Neutrophil (primary cell): ENCODE measurements around the gene GALNT10.

Source experiments
- H3K27ac ChIP-seq: fragments of 200-600 bp; sonication (generic); 2 replicates; pipeline ENCODE4 v1.5.1; 2016; ENCODE audit warnings: mild to moderate bottlenecking, moderate library complexity
- H3K27me3 ChIP-seq: fragments of 200-600 bp; sonication (generic); 2 replicates; pipeline ENCODE4 v1.6.0; 2016; ENCODE audit warnings: mild to moderate bottlenecking
- H3K36me3 ChIP-seq: fragments of 200-600 bp; sonication (generic); 2 replicates; pipeline ENCODE4 v1.5.1; 2017
- H3K4me1 ChIP-seq, 2 experiments: fragments of 200-600 bp in 1 of 2; sonication (generic) in 1 of 2; 1 replicate in 1 of 2; 2 replicates in 1 of 2; pipeline versions ENCODE4 v1.5.1 to v1.6.1; 2013 to 2016; ENCODE audit warnings: low read depth in 1 of 2, low read length in 1 of 2, mild to moderate bottlenecking in 1 of 2, moderate library complexity in 1 of 2; ENCODE audit not compliant: control insufficient read depth in 1 of 2, insufficient read depth in 1 of 2
- H3K4me3 ChIP-seq, 2 experiments: fragments of 200-600 bp in 1 of 2; sonication (generic) in 1 of 2; 1 replicate in 1 of 2; 2 replicates in 1 of 2; pipeline ENCODE4 v1.5.1; 2013 to 2016; ENCODE audit warnings: low read depth in 1 of 2, low read length in 1 of 2, mild to moderate bottlenecking in 1 of 2, moderate library complexity in 1 of 2
- H3K9me3 ChIP-seq: fragments of 200-600 bp; sonication (generic); 2 replicates; pipeline ENCODE4 v1.5.1; 2016
- TF ChIP-seq, protein P1 (sequence below): fragments of 200-600 bp; sonication (generic); IDR thresholded peaks from 2 replicates; pipeline ENCODE4 v1.5.1; 2016; ENCODE audit warnings: antibody characterized with exemption

Gene GALNT10

DNA sequence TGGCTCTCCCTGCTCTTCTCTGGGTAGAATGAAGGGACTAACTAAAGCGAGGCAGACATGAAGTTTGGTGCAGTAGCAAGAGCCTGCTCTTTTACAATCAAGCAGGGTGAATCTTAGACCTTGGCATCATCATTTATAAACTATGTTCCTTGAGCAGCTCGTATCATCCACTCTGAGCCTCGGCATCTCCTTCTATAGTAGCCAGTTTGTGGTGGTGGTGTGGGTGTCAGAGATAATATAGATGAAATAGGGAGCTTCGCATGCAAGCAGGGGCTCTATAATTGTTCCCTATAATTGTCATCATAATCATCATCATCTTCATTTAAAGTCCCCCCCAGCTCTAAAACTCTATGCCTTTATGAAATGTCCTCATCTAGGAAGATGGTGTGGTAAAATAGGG lies 182.8 kb downstream of the GALNT10 start:
- TF ChIP-seq, protein P1, sequence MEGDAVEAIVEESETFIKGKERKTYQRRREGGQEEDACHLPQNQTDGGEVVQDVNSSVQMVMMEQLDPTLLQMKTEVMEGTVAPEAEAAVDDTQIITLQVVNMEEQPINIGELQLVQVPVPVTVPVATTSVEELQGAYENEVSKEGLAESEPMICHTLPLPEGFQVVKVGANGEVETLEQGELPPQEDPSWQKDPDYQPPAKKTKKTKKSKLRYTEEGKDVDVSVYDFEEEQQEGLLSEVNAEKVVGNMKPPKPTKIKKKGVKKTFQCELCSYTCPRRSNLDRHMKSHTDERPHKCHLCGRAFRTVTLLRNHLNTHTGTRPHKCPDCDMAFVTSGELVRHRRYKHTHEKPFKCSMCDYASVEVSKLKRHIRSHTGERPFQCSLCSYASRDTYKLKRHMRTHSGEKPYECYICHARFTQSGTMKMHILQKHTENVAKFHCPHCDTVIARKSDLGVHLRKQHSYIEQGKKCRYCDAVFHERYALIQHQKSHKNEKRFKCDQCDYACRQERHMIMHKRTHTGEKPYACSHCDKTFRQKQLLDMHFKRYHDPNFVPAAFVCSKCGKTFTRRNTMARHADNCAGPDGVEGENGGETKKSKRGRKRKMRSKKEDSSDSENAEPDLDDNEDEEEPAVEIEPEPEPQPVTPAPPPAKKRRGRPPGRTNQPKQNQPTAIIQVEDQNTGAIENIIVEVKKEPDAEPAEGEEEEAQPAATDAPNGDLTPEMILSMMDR, result no peak
- Histone ChIP-seq H3K9me3 (no peaks in the 10 kb centered on the region), H3K27ac (no peak overlapping the region), H3K4me1 (no peaks in the 10 kb centered on the region), H3K4me3 (no peak overlapping the region), H3K36me3 (peaks cover 36% of the 10 kb centered on the region), H3K27me3 (no peaks in the 10 kb centered on the region)

DNA sequence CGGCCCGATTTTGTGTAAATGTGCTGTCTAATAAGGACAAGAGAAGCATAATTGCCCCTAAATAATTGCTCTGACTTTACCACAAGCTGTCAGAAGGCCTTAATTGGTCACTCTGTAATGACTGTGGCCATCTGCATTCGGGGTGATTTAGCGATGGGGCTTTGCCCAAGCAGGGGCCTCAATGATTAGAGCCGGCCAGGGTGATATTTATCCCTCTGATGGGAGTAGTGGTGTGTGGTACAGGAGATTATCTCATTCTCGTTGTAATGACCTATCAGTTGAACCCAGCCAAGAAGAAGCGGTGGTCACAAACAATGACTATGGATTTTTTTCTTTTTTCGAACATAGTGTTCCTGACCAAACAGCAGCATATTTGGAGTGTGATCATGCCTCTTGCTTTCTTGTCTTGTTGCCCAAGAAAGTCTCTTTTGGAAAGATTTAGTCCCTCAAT lies 183.2 kb downstream of the GALNT10 start:
- TF ChIP-seq, protein P1, result no peak

DNA sequence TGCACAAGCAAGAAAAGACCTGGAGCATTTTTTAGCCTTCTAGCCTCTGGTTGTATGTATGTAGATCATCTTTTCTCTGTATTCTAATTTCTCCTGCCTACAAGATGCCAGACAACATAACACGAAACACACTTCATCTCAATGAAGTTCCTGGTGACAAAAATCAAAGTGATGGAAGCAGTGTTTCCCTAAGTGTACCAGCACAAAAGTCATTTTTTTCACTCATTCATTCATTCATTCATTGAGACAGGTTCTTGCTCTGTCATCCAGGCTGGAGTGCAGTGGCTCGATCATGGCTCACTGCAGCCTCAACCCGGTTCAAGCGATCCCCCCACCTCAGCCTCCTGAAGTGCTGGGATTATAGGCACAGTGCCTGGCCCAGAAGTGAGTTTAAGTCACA lies 183.7 kb downstream of the GALNT10 start:
- no peak overlapping the region for H3K4me3 ChIP-seq
- TF ChIP-seq, protein P1, result no peak
- H3K27me3 ChIP-seq, result no peaks in the 10 kb centered on the region

More for the DNA sequence above, 183.2 kb downstream of the GALNT10 start:
- Histone ChIP-seq H3K9me3 (no peaks in the 10 kb centered on the region), H3K27me3 (no peaks in the 10 kb centered on the region), H3K4me1 (no peaks in the 10 kb centered on the region), H3K27ac (no peak overlapping the region), H3K4me3 (no peak overlapping the region), H3K36me3 (peaks cover 41% of the 10 kb centered on the region)

DNA sequence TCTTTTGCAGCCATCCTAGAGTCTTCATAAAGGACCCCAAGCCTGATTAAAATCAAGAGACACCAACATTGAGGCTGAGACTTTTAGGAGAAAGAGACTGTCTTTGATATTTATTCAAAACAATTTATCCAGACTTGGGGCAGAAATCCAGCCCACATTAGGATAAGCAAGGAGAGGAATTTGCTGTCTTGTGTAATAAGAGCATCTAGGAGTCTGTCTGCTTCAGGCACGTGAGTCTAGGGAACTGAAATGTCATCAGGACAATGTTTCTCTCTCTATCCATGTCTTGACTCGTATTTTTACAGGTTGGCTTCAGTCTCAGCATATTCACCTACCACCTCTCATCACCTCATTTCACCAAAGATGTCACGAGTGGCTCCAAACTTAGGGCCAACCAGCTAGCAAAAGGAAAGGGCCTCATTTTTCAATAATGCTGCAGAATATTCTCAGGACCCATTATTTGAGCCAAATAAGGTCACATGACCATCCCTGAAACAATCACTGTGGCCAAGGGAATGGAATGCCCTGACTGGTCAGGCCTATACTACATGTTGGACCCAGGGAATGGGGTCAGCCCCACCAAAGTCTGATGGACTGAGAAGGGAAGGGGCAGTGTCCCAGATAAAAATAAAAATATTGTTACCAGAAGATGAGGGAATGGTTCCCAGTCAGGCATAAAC lies 184.9 kb downstream of the GALNT10 start:
- H3K4me1 ChIP-seq, result no peaks in the 10 kb centered on the region
- no peaks in the 10 kb centered on the region for H3K27me3 ChIP-seq
- TF ChIP-seq, protein P1, result no peak
- H3K9me3 ChIP-seq, result no peaks in the 10 kb centered on the region
- H3K27ac ChIP-seq, result no peak overlapping the region
- no peak overlapping the region for H3K4me3 ChIP-seq
- peaks cover 53% of the 10 kb centered on the region for H3K36me3 ChIP-seq

More for the DNA sequence above, 183.7 kb downstream of the GALNT10 start:
- Histone ChIP-seq H3K27ac (no peak overlapping the region), H3K9me3 (no peaks in the 10 kb centered on the region), H3K4me1 (no peaks in the 10 kb centered on the region), H3K36me3 (peaks cover 46% of the 10 kb centered on the region)

DNA sequence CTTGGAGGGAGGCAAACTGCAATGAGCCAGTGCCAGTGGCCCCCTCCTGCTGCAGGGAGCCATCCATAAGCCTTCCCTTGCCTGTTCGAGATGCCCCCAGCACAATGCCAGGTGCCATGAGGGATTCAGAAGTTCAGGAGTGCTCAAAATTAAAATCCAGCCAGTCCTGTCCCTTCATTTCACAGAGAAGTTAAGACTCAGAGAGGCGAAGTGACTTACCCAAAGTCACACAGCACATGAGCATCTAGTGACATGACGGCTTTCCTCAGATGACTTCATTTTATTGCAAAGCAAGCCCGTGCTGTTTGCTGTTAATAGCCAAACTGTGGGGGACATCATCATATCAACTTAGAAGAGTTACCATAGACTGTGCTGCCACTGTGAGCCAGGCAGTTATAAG lies 185.9 kb downstream of the GALNT10 start:
- Histone ChIP-seq H3K4me3 (no peak overlapping the region), H3K4me1 (no peaks in the 10 kb centered on the region), H3K27ac (no peak overlapping the region), H3K27me3 (no peaks in the 10 kb centered on the region), H3K9me3 (no peaks in the 10 kb centered on the region), H3K36me3 (peaks cover 57% of the 10 kb centered on the region)
- TF ChIP-seq, protein P1, result no peak
